Measurements from ENCODE around the gene HAUS7. TPM values are rescaled to one million over a fixed set of nuclear protein-coding genes. Genes with fewer than 3 reads are reported as not detected.

The HAUS7 gene
- total RNA-seq, 2 experiments from 2014 or later, result 42.5 to 47.9 TPM

GRCh38 chrX:153448556-153449367, 21.6 kb downstream of the HAUS7 start:
- no peaks in the 10 kb centered on the region for H3K9me2 ChIP-seq (ENCODE audit: insufficient read depth, low read length)
- DNase-seq (ENCODE audit: low spot score), result no peak
- no peaks in the 10 kb centered on the region for H3K9me3 ChIP-seq (ENCODE audit: low read length)
- BruUV-seq (replicated peaks), result no TSS peak
- no peaks in the 10 kb centered on the region for H4K20me1 ChIP-seq (ENCODE audit: insufficient read depth, low read length)
- H3K4me3 ChIP-seq (ENCODE audit: low read depth, low read length, poor library complexity, severe bottlenecking), result no peak overlapping the region
- intact Hi-C loops (cut with micrococcal nuclease; ENCODE audit: unreplicated experiment), result no loop called here
- CTCF ChIA-PET (ENCODE audit: unreplicated experiment), result no interaction called here
- POLR2A ChIA-PET, result no interaction called here
- peaks cover 20% of the 10 kb centered on the region for H3K36me3 ChIP-seq (ENCODE audit: insufficient read depth, low read length)
- no peaks in the 10 kb centered on the region for H3K79me2 ChIP-seq (ENCODE audit: insufficient read depth, low read depth, low read length)
- TF ChIP-seq EZH2phosphoT487 (IDR thresholded peaks at IDR 0.05; ENCODE audit: borderline replicate concordance, low read depth, low read length), result no peak
- TF ChIP-seq CTCF (conservative IDR thresholded peaks at IDR 0.05; ENCODE audit: low read length), result no peak
- H3K27ac ChIP-seq (ENCODE audit: low read depth, low read length, poor library complexity, severe bottlenecking), result no peak overlapping the region
- H2AFZ ChIP-seq (ENCODE audit: low read length), result no peak overlapping the region
- H3K4me1 ChIP-seq (ENCODE audit: insufficient read depth, low read length, poor library complexity, severe bottlenecking), result no peaks in the 10 kb centered on the region
- no peak overlapping the region for H3K4me2 ChIP-seq (ENCODE audit: low read length)

DNA sequence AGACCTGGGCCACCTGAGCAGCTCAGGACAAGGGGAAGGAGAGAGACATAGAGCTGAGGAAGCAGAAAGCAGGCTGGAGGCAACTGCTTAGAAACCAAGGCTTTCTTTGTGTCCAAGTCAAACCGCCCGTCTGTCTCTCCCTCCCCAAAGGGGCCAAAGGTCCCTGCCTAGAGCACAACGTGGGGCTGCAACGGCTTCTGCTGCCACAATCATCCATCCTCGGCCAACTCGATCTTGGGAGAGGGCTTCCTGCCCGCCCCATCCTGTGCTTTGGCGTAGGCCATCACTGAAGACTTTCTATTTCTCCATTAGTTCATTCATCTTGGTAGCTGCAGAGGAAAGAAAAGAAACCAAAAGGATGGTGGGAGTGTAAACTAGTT, 22.8 kb downstream of the HAUS7 start:
- Histone ChIP-seq H2AFZ (ENCODE audit: low read length) (no peak overlapping the region), H3K4me3 (ENCODE audit: low read depth, low read length, poor library complexity, severe bottlenecking) (no peak overlapping the region), H3K9me2 (ENCODE audit: insufficient read depth, low read length) (no peaks in the 10 kb centered on the region), H3K4me2 (ENCODE audit: low read length) (no peak overlapping the region), H3K9me3 (ENCODE audit: low read length) (no peaks in the 10 kb centered on the region), H3K79me2 (ENCODE audit: insufficient read depth, low read depth, low read length) (no peaks in the 10 kb centered on the region), H3K27ac (ENCODE audit: low read depth, low read length, poor library complexity, severe bottlenecking) (no peak overlapping the region), H3K36me3 (ENCODE audit: insufficient read depth, low read length) (peaks cover 11% of the 10 kb centered on the region; the same call in 1 of the 2 replicates), H3K4me1 (ENCODE audit: insufficient read depth, low read length, poor library complexity, severe bottlenecking) (no peaks in the 10 kb centered on the region), H4K20me1 (ENCODE audit: insufficient read depth, low read length) (no peaks in the 10 kb centered on the region)
- no peak for TF ChIP-seq CTCF (conservative IDR thresholded peaks at IDR 0.05; ENCODE audit: low read length)
- TF ChIP-seq EZH2phosphoT487 (IDR thresholded peaks at IDR 0.05; ENCODE audit: borderline replicate concordance, low read depth, low read length), result no peak
- POLR2A ChIA-PET, result no interaction called here
- no TSS peak for BruUV-seq (replicated peaks)
- DNase-seq (ENCODE audit: low spot score), result no peak
- CTCF ChIA-PET (ENCODE audit: unreplicated experiment), result no interaction called here
- intact Hi-C loops (cut with micrococcal nuclease; ENCODE audit: unreplicated experiment), result no loop called here

GRCh38 chrX:153446950-153447580, 23.3 kb downstream of the HAUS7 start:
- no peak overlapping the region for H3K27ac ChIP-seq (ENCODE audit: low read depth, low read length, poor library complexity, severe bottlenecking)
- BruUV-seq (replicated peaks), result no TSS peak
- peaks cover 11% of the 10 kb centered on the region; the same call in 1 of the 2 replicates for H3K36me3 ChIP-seq (ENCODE audit: insufficient read depth, low read length)
- TF ChIP-seq EZH2phosphoT487 (IDR thresholded peaks at IDR 0.05; ENCODE audit: borderline replicate concordance, low read depth, low read length) (no peak), CTCF (conservative IDR thresholded peaks at IDR 0.05; ENCODE audit: low read length) (no peak)
- CTCF ChIA-PET (ENCODE audit: unreplicated experiment), result no interaction called here
- no peak for DNase-seq (ENCODE audit: low spot score)
- H3K9me3 ChIP-seq (ENCODE audit: low read length), result no peaks in the 10 kb centered on the region
- H3K79me2 ChIP-seq (ENCODE audit: insufficient read depth, low read depth, low read length), result no peaks in the 10 kb centered on the region
- POLR2A ChIA-PET, result no interaction called here
- H3K4me2 ChIP-seq (ENCODE audit: low read length), result no peak overlapping the region
- H3K4me3 ChIP-seq (ENCODE audit: low read depth, low read length, poor library complexity, severe bottlenecking), result no peak overlapping the region
- no peaks in the 10 kb centered on the region for H3K4me1 ChIP-seq (ENCODE audit: insufficient read depth, low read length, poor library complexity, severe bottlenecking)
- no peak overlapping the region for H2AFZ ChIP-seq (ENCODE audit: low read length)
- no peaks in the 10 kb centered on the region for H4K20me1 ChIP-seq (ENCODE audit: insufficient read depth, low read length)
- H3K9me2 ChIP-seq (ENCODE audit: insufficient read depth, low read length), result no peaks in the 10 kb centered on the region
- intact Hi-C loops (cut with micrococcal nuclease; ENCODE audit: unreplicated experiment), result no loop called here
